ENCODE measurements around the gene PAH.
A peak's percentile ranks its signal among the peaks of the same experiment; 100 is the strongest.

The PAH gene

GRCh38 chr12:102903337-102904007, 13.6 kb downstream of the PAH start:
- intact Hi-C loops (cut with DNase I), result no loop called here
- DNase-seq, result no peak

- no peak for DNase-seq
- intact Hi-C loops (cut with DNase I), result no loop called here
These were observed 15.0 kb downstream of the PAH start for GRCh38 chr12:102902093-102902492.

GRCh38 chr12:102900389-102900788, 16.7 kb downstream of the PAH start:
- no peak for DNase-seq
- intact Hi-C loops (cut with DNase I), result no loop called here

GRCh38 chr12:102896067-102896466, 21.0 kb downstream of the PAH start:
- DNase-seq, result no peak
- intact Hi-C loops (cut with DNase I), result no loop called here

GRCh38 chr12:102891756-102892155, 25.3 kb downstream of the PAH start:
- intact Hi-C loops (cut with DNase I), result no loop called here
- no peak for DNase-seq

- no peak for DNase-seq
- intact Hi-C loops (cut with DNase I), result no loop called here
These were observed 28.5 kb downstream of the PAH start for GRCh38 chr12:102888511-102888910.

GRCh38 chr12:102885043-102885932, 31.8 kb downstream of the PAH start:
- intact Hi-C loops (cut with DNase I), result no loop called here

GRCh38 chr12:102883204-102883799, 33.7 kb downstream of the PAH start:
- intact Hi-C loops (cut with DNase I), result loop anchor here (1.0 kb wide), 1 partner anchor 665 kb away; no protein-coding TSS in a partner anchor
- DNase-seq, result peak; percentile 24 to 96 (median 72)

More at GRCh38 chr12:102885043-102885932, 31.8 kb downstream of the PAH start:
- no peak for DNase-seq

GRCh38 chr12:102880783-102881182, 36.3 kb downstream of the PAH start:
- no peak for DNase-seq
- intact Hi-C loops (cut with DNase I), result no loop called here

GRCh38 chr12:102879144-102879763, 37.8 kb downstream of the PAH start:
- DNase-seq, result peak; percentile 38 to 92 (median 60)

GRCh38 chr12:102876883-102877282, 40.2 kb downstream of the PAH start:
- DNase-seq, result no peak
- intact Hi-C loops (cut with DNase I), result loop anchor here (5.0 kb wide), 1 partner anchor 940 kb away; no protein-coding TSS in a partner anchor

More at GRCh38 chr12:102879144-102879763, 37.8 kb downstream of the PAH start:
- intact Hi-C loops (cut with DNase I), result loop anchor here (5.0 kb wide), 1 partner anchor 942 kb away; no protein-coding TSS in a partner anchor

- peak in 2 of 10 donors; percentile 22 to 84 for DNase-seq
- intact Hi-C loops (cut with DNase I), result loop anchor here (5.0 kb wide), 1 partner anchor 938 kb away; no protein-coding TSS in a partner anchor
These were observed 42.2 kb downstream of the PAH start for GRCh38 chr12:102874819-102875218.

- DNase-seq, result no peak
- intact Hi-C loops (cut with DNase I), result no loop called here
These were observed 44.0 kb downstream of the PAH start for GRCh38 chr12:102873077-102873476.

- intact Hi-C loops (cut with DNase I), result no loop called here
These were observed 46.0 kb downstream of the PAH start for GRCh38 chr12:102871014-102871413.

GRCh38 chr12:102869571-102869970, 47.5 kb downstream of the PAH start:
- DNase-seq, result no peak
- intact Hi-C loops (cut with DNase I), result no loop called here

More at GRCh38 chr12:102871014-102871413, 46.0 kb downstream of the PAH start:
- no peak for DNase-seq

- DNase-seq, result no peak
- intact Hi-C loops (cut with DNase I), result no loop called here
These were observed 51.0 kb downstream of the PAH start for GRCh38 chr12:102865821-102866615.

GRCh38 chr12:102862486-102862885, 54.6 kb downstream of the PAH start:
- intact Hi-C loops (cut with DNase I), result no loop called here
- no peak for DNase-seq

GRCh38 chr12:102851246-102851645, 65.8 kb downstream of the PAH start:
- no peak for DNase-seq
- intact Hi-C loops (cut with DNase I), result no loop called here

- no peak for DNase-seq
These were observed 67.2 kb downstream of the PAH start for GRCh38 chr12:102849722-102850447.

More at GRCh38 chr12:102849722-102850447, 67.2 kb downstream of the PAH start:
- intact Hi-C loops (cut with DNase I), result no loop called here
